Astrocyte (in vitro differentiated cells and primary cell): ENCODE data around the gene PFN4. TPM values are rescaled to one million over a fixed set of nuclear protein-coding genes. Genes with fewer than 3 reads are reported as not detected.
"Not testable (repeated sequence)": the region's sequence is repeated elsewhere in the genome, so short reads cannot be mapped to it uniquely, and the experiment has no call there.

Experiments
- DNase-seq: peaks from one replicate; pipeline ENCODE4 v3.0.0-alpha.2; 2010; ENCODE audit warnings: low read depth
- FAIRE-seq: peaks from 2 replicates; lab custom pipeline; 2011; peaks lifted over from hg19 to GRCh38; lab: Jason Lieb, UNC
- H2AFZ ChIP-seq: 2 replicates; pipeline ENCODE4 v1.6.0; 2012; ENCODE audit warnings: low read depth, low read length, inconsistent platforms
- H3K27ac ChIP-seq: 2 replicates; pipeline ENCODE4 v1.5.1; 2011; ENCODE audit warnings: low read depth, low read length, inconsistent platforms
- H3K27me3 ChIP-seq: 2 replicates; pipeline ENCODE4 v1.6.0; 2011; ENCODE audit warnings: low read length, inconsistent platforms; ENCODE audit not compliant: insufficient read depth
- H3K36me3 ChIP-seq: 2 replicates; pipeline ENCODE4 v1.5.1; 2011; ENCODE audit warnings: low read length, inconsistent platforms; ENCODE audit not compliant: insufficient read depth
- H3K4me1 ChIP-seq: 2 replicates; pipeline ENCODE4 v1.5.1; 2011; ENCODE audit warnings: low read length, inconsistent platforms; ENCODE audit not compliant: insufficient read depth
- H3K4me2 ChIP-seq: 2 replicates; pipeline ENCODE4 v1.6.0; 2012; ENCODE audit warnings: low read length, inconsistent platforms
- H3K4me3 ChIP-seq: 2 replicates; pipeline ENCODE4 v1.5.1; 2011; ENCODE audit warnings: low read depth, mild to moderate bottlenecking, low read length, inconsistent platforms; ENCODE audit not compliant: insufficient read depth
- H3K79me2 ChIP-seq: 2 replicates; pipeline ENCODE4 v1.6.0; 2012; ENCODE audit warnings: mild to moderate bottlenecking, low read length, inconsistent platforms; ENCODE audit not compliant: insufficient read depth
- H3K9ac ChIP-seq: 2 replicates; pipeline ENCODE4 v1.6.0; 2012; ENCODE audit warnings: mild to moderate bottlenecking, low read length, inconsistent platforms
- H3K9me3 ChIP-seq: 2 replicates; pipeline ENCODE4 v1.5.1; 2012; ENCODE audit warnings: low read depth, mild to moderate bottlenecking, low read length, inconsistent platforms; ENCODE audit not compliant: insufficient read depth
- H4K20me1 ChIP-seq: 2 replicates; pipeline ENCODE4 v1.6.0; 2012; ENCODE audit warnings: low read length, inconsistent platforms; ENCODE audit not compliant: insufficient read depth
- H3K27ac Mint-ChIP-seq: one replicate; pipeline ENCODE4 v1.8.0; 2021; ENCODE audit warnings: mild to moderate bottlenecking, mixed read lengths; ENCODE audit not compliant: unreplicated experiment
- H3K27me3 Mint-ChIP-seq: one replicate; pipeline ENCODE4 v1.8.0; 2021; ENCODE audit warnings: low read depth, mixed read lengths; ENCODE audit not compliant: unreplicated experiment
- H3K36me3 Mint-ChIP-seq: one replicate; pipeline ENCODE4 v1.8.0; 2021; ENCODE audit warnings: low read depth, mixed read lengths; ENCODE audit not compliant: unreplicated experiment
- H3K4me1 Mint-ChIP-seq: one replicate; pipeline ENCODE4 v1.8.0; 2021; ENCODE audit warnings: low read depth, mixed read lengths; ENCODE audit not compliant: unreplicated experiment
- H3K4me3 Mint-ChIP-seq: one replicate; pipeline ENCODE4 v1.8.0; 2021; ENCODE audit warnings: mild to moderate bottlenecking, moderate library complexity, mixed read lengths; ENCODE audit not compliant: unreplicated experiment
- H3K9me3 Mint-ChIP-seq: one replicate; pipeline ENCODE4 v1.8.0; 2021; ENCODE audit warnings: mild to moderate bottlenecking, mixed read lengths; ENCODE audit not compliant: unreplicated experiment
- CTCF ChIP-seq: IDR thresholded peaks from 2 replicates; pipeline ENCODE4 v1.5.1; 2011; ENCODE audit warnings: low read depth, mild to moderate bottlenecking, inconsistent platforms, low read length, moderate library complexity; ENCODE audit not compliant: insufficient read depth
- EZH2 ChIP-seq: IDR thresholded peaks from 2 replicates; pipeline ENCODE4 v1.6.1; 2012; ENCODE audit warnings: mild to moderate bottlenecking, low read length, inconsistent platforms; ENCODE audit not compliant: insufficient read depth
- total RNA-seq: library from RNA; stranded (reverse); gene quantifications from 2 replicates; pipeline ENCODE4 v1.2.1, GENCODE V29; 2021

The PFN4 gene
- total RNA-seq, 1 donor from 2014 or later: 0.64 TPM

GRCh38 chr2:24101992-24102391 is 21.1 kb downstream of the PFN4 start:
- no peak overlapping the region for H2AFZ ChIP-seq
- H3K27ac ChIP-seq: no peak overlapping the region
- no peaks in the 10 kb centered on the region for H3K27me3 ChIP-seq
- Mint-ChIP-seq H3K9me3 (peaks cover 28% of the 10 kb centered on the region), H3K27ac (no peak overlapping the region), H3K4me3 (no peak overlapping the region), H3K36me3 (peaks cover 6% of the 10 kb centered on the region), H3K27me3 (no peaks in the 10 kb centered on the region), H3K4me1 (no peaks in the 10 kb centered on the region)
- H3K9ac ChIP-seq: no peak overlapping the region
- H3K4me2 ChIP-seq: no peak overlapping the region
- no peaks in the 10 kb centered on the region for H4K20me1 ChIP-seq
- FAIRE-seq (no peak), DNase-seq (no peak)
- TF ChIP-seq EZH2 (no peak), CTCF (no peak)
- H3K79me2 ChIP-seq: no peaks in the 10 kb centered on the region
- no peaks in the 10 kb centered on the region for H3K36me3 ChIP-seq
- no peak overlapping the region for H3K4me3 ChIP-seq
- no peaks in the 10 kb centered on the region for H3K4me1 ChIP-seq
- H3K9me3 ChIP-seq: no peaks in the 10 kb centered on the region

GRCh38 chr2:24100732-24101131 is 22.4 kb downstream of the PFN4 start:
- H3K4me1 Mint-ChIP-seq, H3K4me1 ChIP-seq, FAIRE-seq, H3K4me3 ChIP-seq, H3K9ac ChIP-seq, H3K36me3 ChIP-seq, H3K27me3 ChIP-seq, H3K79me2 ChIP-seq, H2AFZ ChIP-seq, H3K4me2 ChIP-seq, H3K27ac Mint-ChIP-seq, DNase-seq, H4K20me1 ChIP-seq, H3K27ac ChIP-seq, H3K4me3 Mint-ChIP-seq, H3K27me3 Mint-ChIP-seq, H3K9me3 ChIP-seq: not testable (repeated sequence)
- Mint-ChIP-seq H3K9me3 (peaks cover 24% of the 10 kb centered on the region), H3K36me3 (peaks cover 11% of the 10 kb centered on the region)

GRCh38 chr2:24095171-24095677 is 27.9 kb downstream of the PFN4 start:
- not testable (repeated sequence) for H3K27me3 ChIP-seq, H2AFZ ChIP-seq, H3K36me3 ChIP-seq, H3K4me1 Mint-ChIP-seq, H3K4me3 Mint-ChIP-seq, H3K9me3 ChIP-seq, H3K4me3 ChIP-seq, FAIRE-seq, H3K9ac ChIP-seq, H3K4me1 ChIP-seq, DNase-seq, H4K20me1 ChIP-seq, H3K27me3 Mint-ChIP-seq, H3K27ac ChIP-seq, H3K4me2 ChIP-seq, H3K27ac Mint-ChIP-seq, H3K79me2 ChIP-seq
- H3K36me3 Mint-ChIP-seq: peaks cover 13% of the 10 kb centered on the region
- H3K9me3 Mint-ChIP-seq: peaks cover 21% of the 10 kb centered on the region

- H3K9me3 ChIP-seq, H3K4me1 Mint-ChIP-seq, H3K4me2 ChIP-seq, H3K79me2 ChIP-seq, H3K36me3 ChIP-seq, H3K27me3 Mint-ChIP-seq, H3K4me3 ChIP-seq, H3K27ac Mint-ChIP-seq, FAIRE-seq, DNase-seq, H4K20me1 ChIP-seq, H2AFZ ChIP-seq, H3K4me3 Mint-ChIP-seq, H3K9ac ChIP-seq, H3K27ac ChIP-seq, H3K27me3 ChIP-seq, H3K4me1 ChIP-seq: not testable (repeated sequence)
- H3K9me3 Mint-ChIP-seq: peaks cover 13% of the 10 kb centered on the region
- peaks cover 11% of the 10 kb centered on the region for H3K36me3 Mint-ChIP-seq
Observed at GRCh38 chr2:24093270-24093669, 29.9 kb downstream of the PFN4 start.
